GM18511 (cell line): ENCODE measurements around the gene SLC44A1.
A peak's percentile ranks its signal among the peaks of the same experiment; 100 is the strongest.

Experiments used
- ATAC-seq: cut with Tn5 transposase; IDR thresholded peaks from one replicate; pipeline ENCODE4 v1.9.1; 2021; ENCODE audit warnings: mild to moderate bottlenecking, moderate library complexity; ENCODE audit not compliant: unreplicated experiment

The SLC44A1 gene

DNA sequence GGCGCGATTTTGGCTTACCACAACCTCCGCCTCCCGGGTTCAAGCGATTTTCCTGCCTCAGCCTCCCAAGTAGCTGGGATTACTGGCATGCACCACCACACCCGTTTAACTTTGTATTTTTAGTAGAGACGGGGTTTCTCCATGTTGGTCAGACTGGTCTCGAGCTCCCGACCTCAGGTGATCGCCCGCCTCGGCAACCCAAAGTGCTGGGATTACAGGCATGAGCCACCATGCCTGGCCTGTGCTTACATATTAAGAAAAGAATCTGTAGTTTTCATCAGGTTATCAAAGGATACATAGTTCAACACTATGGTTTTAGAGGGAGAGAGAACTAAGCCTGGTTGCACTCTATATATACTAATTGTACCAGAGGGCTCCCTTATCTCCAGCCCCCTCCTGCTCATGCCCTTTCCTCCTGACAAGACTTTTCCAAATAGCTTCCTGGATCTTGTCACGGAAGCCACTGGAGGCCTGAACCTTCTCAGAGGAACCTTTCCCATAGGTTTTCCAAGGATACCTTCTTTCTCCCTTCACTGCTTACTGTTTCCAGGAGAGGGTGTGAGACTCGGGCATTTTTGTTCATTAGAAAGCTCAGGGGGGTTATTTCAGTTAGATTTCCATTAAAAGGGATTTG, 53.1 kb downstream of the SLC44A1 start:
- no peak for ATAC-seq

DNA sequence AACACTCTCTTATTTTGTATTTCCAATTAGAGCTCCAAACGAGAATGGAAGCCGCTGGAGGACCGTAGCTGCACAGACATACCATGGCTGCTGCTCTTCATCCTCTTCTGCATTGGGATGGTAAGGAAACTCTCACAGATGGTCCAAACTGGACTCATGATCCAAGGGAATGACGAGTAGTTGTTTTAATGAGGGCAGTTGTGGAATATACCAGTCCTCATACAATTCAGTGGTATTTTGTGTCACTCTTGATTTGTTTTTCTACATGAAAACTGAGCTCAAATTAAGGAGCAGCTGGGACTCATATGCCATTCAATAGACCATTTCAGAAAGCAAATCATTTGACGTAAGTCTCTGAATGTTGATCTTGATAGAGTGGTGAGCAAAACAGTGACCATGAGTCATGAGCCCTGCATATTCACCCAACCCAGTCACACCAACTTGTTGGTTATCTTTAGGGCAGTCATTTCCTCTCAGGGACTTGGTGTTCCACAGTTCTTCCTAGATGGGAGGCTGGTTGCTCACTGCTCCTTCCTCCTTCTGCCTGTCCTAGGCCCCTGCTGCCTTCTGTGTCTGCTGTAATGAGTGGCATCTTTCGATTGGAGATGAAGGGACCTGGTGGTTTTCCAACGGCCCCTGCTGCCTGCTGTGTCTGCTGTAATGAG, 54.9 kb downstream of the SLC44A1 start:
- no peak for ATAC-seq

DNA sequence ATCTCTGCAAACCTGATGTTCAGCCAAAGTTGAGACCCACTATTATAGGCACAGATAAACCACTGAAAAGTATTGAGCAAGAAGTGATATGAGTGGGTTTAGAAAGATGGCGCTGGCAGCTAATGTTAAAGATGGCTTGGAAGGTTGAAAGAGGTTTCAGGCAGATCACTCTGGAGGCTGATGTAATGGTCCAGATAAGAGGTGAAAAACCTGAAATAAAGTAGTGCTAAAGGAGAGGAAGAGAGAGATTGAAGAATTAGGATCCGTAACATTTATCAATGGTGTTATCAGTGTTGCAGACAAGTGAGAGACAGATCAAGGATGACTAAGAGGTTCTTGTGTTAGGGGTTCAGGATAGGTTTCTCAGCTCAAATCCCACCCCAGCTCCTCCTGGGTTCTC, 58.3 kb downstream of the SLC44A1 start:
- no peak for ATAC-seq

DNA sequence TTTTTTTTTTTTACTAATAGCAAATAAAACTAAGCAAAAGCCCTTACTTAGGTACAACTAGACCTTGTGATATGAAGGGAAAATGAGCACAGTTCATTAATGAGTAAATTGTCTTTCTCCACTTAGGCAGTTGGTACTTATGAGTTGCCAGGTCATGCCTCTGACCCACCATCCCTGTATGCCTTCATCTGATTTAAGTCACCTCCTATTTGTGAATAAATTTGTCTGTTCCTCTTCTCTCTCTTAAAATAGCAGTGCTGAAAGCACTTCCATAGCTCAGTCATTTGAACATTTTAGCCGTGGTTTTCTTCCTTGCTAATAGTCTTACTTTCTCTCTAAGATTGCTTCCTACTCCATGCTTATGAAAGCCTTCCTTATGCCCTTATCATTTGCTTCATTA, 61.4 kb downstream of the SLC44A1 start:
- no peak for ATAC-seq

GRCh38 chr9:105306351-105307140, 62.1 kb downstream of the SLC44A1 start:
- ATAC-seq: no peak

GRCh38 chr9:105307591-105308130, 63.2 kb downstream of the SLC44A1 start:
- ATAC-seq: no peak

DNA sequence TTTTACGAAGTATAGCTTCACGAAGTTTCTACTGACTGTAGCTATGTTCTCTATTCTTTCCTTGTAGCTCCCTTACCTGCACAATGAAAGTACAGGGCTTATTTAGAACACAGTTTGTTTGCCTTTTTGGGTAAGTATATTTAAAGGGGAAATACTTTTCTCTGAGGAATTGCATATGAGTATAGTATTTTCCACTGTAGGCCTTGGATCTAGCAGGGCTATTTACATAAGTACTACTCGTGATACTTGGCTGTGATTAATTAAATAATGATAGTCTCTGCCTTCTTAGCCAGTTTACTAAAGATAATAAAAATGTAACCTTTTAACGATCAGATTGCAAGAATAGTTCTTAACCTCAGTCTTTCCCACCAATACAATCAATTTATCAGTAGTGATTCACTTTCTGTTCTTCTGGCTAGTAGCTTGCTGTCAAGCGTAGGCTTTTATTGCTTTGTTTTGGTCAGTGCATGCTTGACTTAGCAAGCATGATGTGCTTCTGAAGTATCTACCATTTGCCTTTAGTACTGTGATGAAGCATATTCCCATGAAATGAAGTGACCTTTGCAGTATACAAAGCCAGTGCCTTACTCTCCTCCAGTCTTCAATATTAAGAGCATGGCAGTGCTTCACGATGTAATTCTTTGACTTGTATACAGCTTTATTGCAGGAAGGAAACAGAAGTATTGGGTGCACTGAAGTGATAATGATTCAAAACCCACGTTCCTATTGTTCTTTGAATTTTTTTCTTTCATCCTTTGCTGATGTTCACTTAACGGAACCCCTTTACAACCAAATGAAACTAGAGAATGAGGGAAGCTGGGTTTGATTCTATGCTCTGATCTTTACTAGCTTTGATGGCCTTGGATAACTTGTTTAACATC, 64.2 kb downstream of the SLC44A1 start:
- no peak for ATAC-seq

GRCh38 chr9:105309531-105309931, 65.1 kb downstream of the SLC44A1 start:
- ATAC-seq: no peak

DNA sequence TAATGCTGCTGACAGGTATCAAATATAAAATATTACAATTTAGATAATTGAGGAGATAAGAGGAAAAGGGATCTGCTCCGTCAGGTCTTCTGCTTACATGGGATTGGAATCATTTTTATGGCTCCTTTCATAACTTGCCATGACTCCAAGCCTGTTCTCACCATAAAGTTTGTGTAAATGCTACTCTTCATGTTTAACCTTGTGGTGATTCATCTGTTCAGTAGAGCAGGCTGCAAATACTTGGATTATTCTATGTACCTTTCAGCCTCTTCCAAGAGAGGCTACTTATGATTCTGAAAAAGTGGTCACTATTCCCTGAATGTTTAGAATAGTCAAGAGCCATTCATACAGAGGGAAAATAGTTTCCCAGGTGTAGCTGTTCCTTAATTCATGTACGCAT, 66.9 kb downstream of the SLC44A1 start:
- no peak for ATAC-seq

GRCh38 chr9:105313238-105313637, 68.8 kb downstream of the SLC44A1 start:
- no peak for ATAC-seq

DNA sequence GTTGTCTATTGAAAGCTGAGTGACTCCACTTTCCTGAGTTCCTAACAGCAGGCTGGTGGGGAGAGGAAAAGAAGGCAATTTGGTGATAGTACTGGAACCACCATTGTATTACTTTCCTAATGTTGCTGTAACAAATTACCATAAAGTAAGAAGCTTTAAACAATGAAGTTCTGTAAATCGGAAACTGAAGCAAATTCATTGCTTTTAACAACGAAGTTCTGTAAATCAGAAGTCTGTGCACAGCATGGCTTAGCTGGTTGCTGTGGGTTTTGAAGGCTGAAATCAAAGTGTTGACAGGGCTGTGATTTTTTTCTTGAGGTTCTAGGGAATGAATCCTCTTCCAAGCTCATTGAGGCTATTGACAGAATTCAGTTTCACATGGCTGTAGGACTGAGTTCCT, 72.3 kb downstream of the SLC44A1 start:
- ATAC-seq: no peak

DNA sequence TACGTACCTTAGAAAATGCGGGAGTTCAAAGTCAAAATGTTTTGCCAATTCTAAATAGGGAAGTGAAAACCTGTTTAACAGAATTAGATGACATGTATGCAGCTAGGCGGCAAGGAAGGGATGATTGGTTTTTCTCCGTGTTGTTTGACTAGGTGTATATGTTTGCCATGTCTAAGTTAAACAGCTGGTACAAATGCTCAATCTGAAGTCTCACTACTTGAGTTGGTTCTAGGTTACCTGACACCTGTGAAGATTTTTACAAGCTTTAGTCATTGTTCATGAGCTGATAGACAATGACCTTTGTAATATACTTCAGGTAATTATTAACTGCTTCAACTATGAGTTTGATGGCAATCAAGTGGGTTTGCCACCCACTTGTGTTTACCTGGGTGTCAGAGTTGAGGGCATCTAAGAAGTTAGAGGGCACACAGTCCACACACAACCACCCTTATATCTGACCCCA, 74.3 kb downstream of the SLC44A1 start:
- peak; percentile 86 for ATAC-seq

GRCh38 chr9:105319202-105319813, 74.9 kb downstream of the SLC44A1 start:
- ATAC-seq: no peak

- peak; percentile 61 for ATAC-seq
Measured at GRCh38 chr9:105320568-105320967, 76.1 kb downstream of the SLC44A1 start.

GRCh38 chr9:105328296-105328695, 83.8 kb downstream of the SLC44A1 start:
- no peak for ATAC-seq

DNA sequence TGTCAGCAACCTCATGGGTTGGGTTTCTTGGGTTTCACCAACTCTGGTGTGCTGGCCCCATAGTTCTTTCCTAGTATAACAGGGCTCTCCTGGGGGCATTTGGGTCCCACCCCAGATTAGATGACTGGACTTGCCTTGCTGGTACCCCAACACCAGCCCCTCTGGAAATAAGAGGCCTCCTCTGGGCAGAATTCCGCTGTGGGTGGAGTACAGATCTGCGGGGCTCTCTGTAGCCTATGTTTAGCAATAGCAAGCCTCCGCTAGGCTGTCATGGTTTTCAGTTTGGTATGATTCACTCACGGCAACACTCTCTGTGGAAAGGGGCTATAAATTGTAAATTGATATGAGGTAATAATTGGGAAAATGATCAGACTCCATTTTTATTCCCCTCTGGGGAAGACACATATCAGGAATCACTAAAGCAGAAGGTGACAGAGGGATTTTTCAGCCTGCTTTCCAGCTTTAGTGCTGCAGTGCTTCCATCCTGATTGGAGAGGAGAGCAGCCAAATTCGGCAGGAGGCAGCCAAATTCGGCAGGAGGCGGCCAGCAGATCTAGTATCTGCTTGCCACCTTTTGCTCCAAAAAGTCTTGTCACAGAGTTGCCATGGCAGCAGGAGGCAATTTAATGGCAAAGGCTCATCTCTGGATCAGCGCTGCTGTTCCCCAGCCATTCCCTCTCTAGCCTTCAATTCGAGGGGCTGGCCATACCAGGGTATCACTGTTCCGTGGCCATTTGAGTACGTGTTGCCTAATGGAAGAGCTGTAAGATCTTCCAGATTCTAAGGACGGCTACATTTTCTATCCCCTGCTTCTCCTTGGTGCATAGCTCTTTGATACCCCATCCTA, 84.6 kb downstream of the SLC44A1 start:
- ATAC-seq: no peak

GRCh38 chr9:105329719-105330062, 85.2 kb downstream of the SLC44A1 start:
- no peak for ATAC-seq

DNA sequence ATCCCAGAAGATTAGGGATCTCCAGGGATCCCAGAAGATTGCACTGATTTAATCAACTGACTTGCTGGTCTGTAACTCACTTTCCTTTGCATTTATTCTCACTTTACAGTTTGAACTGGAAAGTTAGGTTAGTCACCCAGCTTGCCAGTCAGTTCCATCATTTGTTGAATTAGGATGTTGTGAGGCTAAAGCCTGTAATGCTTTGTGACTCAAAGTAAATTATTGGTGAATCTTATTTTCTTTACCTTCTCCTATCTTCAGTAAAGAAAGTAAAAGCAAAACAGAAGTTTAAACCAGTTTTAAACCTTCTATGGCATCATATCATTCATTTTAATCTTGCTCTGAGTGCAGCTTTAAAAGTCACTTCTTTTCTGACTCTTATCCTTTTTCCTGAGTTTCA, 85.8 kb downstream of the SLC44A1 start:
- ATAC-seq: no peak

GRCh38 chr9:105330755-105331154, 86.3 kb downstream of the SLC44A1 start:
- ATAC-seq: peak; percentile 58
